Hematopoietic multipotent progenitor cell treated with erythropoietin and hydrocortisone succinate and interleukin-3 and kit ligand, for 17 days (in vitro differentiated cells): ENCODE data around the gene KIAA0232.
A peak's percentile ranks its signal among the peaks of the same experiment; 100 is the strongest.

Experiments
- DNase-seq: peaks from one replicate; pipeline ENCODE4 v3.0.0-alpha.2; 2015; ENCODE audit warnings: low spot score

KIAA0232 gene, protein sequence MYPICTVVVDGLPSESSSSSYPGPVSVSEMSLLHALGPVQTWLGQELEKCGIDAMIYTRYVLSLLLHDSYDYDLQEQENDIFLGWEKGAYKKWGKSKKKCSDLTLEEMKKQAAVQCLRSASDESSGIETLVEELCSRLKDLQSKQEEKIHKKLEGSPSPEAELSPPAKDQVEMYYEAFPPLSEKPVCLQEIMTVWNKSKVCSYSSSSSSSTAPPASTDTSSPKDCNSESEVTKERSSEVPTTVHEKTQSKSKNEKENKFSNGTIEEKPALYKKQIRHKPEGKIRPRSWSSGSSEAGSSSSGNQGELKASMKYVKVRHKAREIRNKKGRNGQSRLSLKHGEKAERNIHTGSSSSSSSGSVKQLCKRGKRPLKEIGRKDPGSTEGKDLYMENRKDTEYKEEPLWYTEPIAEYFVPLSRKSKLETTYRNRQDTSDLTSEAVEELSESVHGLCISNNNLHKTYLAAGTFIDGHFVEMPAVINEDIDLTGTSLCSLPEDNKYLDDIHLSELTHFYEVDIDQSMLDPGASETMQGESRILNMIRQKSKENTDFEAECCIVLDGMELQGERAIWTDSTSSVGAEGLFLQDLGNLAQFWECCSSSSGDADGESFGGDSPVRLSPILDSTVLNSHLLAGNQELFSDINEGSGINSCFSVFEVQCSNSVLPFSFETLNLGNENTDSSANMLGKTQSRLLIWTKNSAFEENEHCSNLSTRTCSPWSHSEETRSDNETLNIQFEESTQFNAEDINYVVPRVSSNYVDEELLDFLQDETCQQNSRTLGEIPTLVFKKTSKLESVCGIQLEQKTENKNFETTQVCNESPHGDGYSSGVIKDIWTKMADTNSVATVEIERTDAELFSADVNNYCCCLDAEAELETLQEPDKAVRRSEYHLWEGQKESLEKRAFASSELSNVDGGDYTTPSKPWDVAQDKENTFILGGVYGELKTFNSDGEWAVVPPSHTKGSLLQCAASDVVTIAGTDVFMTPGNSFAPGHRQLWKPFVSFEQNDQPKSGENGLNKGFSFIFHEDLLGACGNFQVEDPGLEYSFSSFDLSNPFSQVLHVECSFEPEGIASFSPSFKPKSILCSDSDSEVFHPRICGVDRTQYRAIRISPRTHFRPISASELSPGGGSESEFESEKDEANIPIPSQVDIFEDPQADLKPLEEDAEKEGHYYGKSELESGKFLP (N-terminal part only)

DNA sequence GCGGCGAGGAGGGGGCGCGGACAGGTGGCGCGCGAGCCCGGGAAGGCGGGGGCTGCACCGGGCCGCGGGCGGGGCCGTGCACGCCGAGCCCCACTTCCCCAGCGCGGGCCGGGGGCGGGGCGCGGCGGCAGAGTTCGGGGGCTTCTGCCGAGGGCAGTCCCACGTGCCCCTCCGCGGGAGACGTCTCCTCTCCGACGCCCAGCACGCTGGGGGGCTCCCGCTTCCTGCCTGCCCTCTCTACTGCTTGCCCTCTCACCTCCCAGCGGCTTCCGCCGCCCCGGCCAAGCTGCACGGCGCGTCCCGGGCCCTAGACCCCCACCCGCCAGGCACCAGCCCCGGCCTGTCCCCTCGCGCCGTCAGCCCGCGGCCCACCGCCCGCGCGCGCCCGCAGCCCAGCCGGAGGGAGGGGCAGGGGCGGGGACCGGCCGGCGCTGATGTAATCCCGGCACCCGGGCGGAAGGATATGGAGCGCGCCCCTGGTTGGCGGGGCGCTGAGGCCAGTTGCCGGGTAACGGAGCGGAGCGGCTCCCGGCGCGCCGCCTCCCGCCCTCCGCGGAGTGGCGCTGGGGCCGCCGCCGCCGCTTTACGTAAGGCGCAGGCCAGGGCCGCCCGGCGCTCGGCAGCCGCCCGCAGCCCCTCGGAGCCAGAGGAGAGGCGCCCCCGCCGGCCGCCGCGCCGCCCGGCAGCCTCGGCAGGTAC lies at the start of gene KIAA0232:
KIAA0232 (plus strand) TSS at position 581 of the 699 bp plus-strand sequence. CDS start 41,727 bp downstream, outside the sequence.
- peak; percentile 94 for DNase-seq

DNA sequence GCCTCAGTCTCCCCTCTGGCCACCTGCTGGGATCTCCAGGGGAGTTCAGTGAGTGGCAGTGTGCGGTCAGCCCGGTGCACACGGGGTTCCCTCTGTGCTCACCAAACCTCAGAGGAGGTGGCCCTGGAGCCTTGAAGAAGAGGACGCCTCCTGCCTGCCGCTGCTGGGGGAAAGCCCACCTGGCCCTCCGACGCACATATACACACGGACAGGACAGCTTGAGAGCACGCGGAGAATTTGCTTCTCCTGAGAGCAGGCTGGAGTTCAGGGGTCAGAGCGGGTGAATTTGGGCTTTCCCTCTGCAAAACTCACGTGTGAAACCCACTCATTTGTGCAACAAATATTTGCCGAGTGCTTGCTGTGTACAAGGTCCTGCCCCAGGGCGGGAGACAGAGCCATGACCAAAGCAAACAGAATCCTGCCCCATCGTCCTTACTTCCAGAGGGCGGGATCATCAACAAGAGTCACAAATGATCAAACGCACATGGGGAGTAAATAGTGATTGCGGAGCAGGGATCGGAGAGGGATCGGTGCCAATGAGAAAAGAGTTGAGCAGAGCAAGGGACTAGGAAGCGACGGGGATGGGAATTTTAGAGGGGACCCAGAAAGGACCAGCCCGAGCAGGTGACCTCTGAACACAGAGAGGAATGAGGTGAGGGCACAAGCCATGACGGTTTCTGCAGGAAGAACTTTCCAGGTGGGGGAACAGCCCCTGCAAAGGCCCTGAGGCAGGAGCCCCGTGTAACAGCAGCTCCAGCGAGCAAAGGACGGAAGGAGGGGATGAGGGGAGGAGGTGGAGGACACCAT lies 49.0 kb upstream of the KIAA0232 start:
- DNase-seq = peak; percentile 64

DNA sequence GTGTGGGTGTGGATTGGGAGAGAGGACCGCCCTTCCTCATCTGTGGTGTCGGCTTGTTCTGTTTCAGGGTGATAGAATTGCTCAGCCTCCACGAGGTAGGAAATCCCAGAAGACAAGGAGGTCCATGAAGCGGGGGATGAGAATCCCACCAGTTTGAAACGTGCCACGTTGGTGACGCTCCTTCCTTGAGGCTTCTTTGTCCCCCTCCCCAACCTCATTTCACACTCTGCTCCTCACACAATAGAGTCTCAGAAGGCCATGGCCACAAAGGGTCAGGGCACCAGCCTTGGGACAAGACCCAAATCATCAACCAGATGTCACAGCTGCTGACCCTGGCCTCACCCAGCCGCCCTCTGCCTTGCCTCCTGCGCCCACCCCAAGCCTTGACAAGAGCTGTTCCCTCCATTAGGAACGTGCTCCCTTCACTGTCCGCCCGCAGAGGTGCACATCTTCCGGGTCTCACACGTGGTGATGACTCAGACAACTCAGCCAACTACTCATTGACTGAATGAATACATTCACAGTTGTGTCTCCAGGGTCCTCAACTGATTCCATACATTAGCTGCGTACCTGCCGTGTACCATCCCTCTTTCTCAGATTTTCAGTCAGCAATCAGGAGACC lies 48.3 kb upstream of the KIAA0232 start:
- no peak for DNase-seq

DNA sequence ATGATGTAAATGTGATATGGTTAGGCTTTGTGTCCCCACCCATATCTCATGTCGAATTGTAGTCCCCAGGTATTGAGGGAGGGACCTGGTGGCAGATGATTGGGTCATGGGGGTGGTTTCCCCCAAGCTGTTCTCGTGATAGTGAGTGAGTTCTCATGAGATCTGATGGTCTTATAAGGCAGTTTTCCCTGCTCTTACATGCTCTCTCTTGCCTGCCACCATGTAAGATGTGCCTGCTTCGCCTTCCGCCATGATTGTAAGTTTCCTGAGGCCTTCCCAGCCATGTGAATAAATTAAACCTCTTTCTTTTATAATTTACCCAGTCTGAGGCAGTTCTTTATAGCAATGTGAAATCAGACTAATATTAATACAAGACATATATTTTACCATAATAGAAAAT lies 42.6 kb upstream of the KIAA0232 start:
- DNase-seq = no peak

DNA sequence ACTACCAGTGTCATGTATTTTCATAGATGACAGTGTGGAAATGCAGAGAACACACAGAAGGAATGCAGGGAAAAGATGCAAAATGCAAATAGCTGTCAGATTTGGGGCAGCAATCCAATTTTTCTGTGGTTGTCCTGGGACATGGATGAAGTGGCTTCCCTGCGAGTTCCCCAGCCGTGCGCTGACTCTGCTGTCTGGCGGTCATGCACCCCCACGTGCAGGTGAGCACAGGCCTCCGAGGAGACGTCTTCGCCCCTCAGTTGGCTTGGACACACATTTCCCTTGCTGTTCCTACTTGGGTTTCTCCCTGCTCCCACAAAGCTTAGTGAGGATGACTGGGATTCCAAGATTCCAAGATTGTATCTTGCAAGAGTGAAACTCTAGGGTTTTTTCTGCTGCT lies 42.2 kb upstream of the KIAA0232 start:
- DNase-seq = no peak

DNA sequence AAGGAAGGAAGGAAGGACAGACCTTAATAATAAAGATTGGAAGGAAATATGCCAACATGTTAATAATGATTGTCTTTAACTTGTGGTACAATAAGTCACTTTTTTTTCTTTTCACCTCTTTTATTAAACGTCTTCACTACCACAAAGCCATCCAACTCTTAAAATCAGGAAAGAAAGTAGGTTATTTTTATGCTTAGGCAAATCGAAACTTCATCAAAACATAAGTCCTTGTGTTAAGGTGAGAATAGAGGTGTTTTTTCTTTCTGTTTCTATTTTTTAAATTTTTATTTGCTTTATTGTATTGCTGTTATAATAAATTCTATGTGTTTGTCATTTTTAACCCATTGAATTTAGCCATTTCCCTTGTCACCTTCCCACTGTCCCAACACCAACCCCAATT lies 40.0 kb upstream of the KIAA0232 start:
- no peak for DNase-seq

DNA sequence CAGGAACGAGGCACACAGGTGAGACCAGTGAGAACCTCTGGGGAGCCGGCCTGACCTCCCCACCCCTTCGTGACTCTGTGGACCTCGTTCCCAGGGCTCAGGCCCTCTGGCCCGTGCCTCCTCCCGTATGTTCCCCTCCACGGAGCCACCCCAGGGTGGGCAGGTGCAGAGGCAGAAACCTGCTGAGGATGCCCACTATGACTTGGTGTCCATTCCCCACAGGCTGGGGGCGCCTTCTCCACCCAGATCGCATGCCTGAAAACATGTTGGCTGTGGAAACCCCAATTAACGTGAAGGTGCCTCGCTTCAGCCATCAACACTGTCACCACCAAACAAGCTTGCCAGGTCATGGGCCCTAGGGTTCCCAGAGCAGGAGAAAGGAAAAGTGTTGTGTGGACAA lies 39.5 kb upstream of the KIAA0232 start:
- no peak for DNase-seq

DNA sequence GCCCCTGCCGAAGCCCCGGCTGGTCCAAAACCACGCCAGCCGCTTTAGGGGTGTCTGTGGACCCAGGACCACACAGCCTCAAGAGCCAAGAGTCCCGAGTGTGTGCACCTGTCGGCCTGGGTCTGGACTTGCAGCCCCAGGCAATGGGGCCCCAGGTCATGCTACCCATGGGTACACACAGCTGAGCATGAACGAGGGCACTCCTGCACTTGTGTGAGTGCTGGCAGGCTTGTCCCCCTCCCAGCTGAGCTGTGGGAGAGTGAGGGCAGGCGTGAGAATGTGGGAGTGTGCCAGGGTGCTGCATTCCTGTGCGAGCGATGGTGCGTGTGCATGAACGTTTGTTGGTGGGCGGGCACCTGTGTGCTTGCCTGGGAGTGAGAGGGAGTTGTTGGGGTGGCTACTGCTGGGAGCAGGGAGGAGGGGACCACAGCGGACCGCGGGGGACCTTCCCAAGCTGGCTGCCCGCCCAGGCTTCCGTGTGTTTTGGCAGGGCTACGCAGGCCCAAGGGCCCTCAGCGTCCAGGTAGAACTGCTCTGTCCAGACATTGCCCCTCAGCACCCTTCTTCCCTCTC lies 35.7 kb upstream of the KIAA0232 start:
- DNase-seq = no peak

DNA sequence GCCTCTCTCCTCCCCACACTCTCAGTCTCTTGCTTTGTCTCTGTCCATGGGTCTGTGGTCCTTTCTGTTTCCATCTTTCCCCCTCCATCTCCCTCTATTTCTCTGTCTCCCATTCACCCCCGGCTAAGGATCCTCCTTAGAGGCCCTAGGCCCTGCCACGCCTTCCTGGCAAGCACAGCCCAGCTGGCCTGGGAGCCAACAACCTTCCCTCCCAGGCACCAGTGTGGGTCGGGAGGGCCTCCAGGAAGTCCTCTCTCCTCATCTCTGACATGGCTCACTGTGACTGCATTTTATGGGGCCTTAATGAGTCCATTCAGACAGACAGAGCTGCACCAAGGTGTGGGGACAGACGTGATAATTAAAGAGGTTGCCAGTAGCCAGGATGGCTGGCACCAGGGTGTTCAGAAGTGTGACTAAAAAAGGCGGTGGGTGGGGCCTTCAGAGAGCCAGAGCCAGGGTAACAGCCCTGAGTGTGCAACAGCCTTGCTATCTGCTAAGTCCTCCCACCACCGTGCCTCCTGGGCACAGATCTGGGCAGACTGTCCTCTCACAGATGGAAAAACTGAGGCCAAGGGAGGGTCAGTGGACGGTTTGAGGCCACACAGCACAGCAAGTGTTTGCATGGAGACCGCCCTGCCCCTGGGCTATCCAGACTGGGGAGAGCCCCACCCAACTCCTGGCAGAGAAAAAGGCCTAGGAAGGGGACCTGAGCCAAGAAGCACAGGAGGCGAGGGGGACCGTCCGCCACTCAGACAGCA lies 35.1 kb upstream of the KIAA0232 start:
- DNase-seq = peak; percentile 84

DNA sequence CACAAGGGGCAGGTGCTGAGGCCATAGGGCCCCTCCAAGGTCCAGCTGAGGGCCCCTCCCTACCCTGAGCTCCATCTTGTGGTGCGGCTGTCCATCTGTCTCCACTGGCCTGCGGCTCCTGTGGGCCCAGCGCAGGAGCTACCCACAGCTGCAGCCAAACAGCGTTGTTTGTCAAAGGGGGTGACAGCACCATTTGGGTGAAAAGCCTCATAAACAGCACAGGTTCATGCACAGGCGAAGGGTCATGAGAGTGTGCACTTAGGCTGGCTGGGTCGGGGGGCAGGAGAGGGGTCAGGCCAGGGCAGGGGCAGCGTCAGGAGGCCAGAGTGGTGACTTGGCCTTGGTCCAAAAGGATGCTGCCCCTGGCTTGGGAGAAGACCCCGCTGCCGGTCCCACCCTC lies 34.2 kb upstream of the KIAA0232 start:
- DNase-seq = no peak

DNA sequence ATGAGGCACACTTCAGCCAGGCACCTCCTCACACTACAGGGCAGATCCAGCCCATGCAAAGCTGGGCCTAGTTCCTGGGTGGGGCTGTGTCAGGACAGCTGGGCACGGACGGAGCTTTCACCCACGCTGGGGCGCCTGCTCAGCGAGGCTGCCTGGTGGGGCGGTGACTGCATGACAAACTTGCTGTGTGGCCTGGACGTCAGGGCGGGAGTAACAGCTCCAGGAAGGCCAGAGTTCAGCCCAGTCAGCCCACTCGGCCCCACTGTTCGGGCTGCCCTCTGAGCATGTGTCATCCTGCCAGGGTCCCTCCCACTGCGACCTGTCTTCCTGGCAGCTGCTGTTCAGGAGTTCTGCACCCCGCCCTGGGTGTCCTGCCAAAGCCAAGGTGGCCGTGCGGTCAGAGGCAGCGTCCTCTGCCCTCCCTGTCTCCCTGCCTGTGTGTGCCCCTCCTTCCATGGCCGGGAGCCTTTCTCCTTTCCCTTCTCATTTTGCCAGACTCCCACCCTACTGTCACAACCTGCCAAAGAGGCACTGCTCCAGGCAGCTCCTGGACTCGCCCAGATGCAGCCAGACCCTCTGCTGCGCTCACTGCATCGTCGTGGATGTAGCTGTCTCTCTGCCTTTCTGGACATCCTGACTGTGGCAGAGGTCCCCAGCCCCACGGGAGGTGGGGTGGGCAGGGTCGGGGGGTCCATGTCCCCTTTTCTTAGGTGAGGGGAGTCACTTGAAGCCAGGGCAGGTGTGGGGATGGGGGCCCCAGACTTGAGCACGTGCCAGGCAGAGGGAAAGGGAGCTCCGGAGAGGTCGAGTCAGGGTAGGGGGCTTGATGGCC lies 33.0 kb upstream of the KIAA0232 start:
- peak; percentile 73 for DNase-seq

DNA sequence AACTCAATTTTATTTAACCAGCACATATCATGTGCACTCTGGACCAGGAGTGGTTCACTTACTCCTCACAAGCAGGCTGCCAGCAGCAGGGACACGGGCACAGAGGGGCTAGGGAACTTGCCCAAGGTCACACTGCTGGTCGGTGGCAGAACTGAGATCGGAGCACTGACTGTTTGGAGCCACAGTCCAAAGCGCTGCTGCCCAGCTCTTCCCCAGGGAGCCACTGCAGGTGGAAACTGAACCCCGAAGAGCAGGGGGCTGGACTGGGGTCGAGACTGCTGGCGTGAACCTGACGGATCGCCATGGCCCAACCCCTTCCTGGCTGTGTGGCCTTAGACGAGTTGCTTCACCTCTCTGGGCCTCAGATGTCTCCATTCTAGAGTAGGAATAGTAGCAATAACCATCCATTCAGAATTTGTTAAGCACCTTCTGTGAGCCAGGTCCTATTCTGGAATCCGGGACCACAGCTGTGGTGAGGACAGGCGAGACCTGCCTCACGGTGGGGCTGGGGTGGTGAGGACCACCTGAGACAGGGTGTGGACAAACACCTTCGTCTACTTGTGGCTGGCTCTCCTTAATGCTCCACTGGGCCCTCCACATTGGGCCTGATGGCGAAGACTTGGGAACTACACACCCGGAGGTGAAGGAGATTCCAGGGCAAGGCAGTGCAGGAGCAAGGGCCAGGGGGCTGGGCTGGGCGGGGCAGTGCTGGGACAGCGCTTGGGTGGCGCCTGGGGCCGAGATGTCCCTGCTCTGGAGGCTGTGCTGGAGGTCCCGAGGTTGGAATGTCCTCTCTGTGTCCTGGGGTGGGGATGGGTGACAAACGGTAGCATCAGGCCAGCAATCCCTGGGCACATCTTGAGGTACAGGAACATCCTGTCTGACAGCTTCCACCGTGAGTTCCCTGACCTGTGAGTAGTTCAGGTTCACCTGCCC lies 32.0 kb upstream of the KIAA0232 start:
- DNase-seq = no peak

DNA sequence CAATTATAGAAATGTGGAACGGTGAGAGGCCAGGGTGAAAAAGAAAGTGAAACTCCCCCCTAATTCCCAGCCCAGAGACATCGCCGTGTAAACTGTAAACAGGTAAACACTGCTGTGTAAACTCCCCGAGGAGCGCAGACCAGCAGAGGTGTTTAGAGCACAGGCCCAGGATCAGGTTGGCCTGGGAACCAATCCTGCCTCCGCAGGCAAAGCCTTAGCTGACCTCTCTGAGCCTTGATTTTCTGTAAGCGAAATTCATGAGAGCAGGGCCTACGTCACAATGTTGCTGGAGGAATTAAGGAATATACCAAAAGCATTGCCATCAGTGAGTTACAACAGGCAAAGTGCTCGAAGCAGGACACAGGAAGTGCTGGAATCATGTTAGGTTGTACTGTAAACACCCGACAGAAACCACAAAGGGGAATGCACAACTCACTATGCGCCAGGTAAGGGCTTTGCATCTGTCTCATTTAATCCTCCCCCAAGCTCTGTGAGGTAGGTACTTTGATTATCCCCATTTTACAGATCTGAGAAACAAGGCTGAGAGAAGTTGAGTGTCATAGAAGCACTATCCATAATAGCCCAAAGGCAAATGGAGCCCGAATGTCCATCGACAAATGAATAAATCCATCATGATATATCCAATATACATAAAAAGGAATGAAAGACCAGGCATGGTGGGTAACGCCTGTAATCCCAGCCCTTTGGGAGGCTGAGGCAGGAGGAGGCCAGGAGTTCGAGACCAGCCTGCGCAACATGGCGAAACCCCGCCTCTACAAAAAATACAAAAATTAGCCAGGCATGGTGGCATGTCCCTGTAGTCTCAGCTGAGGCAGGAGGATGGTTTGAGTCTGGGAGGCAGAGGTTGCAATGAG lies 30.7 kb upstream of the KIAA0232 start:
- DNase-seq = no peak

DNA sequence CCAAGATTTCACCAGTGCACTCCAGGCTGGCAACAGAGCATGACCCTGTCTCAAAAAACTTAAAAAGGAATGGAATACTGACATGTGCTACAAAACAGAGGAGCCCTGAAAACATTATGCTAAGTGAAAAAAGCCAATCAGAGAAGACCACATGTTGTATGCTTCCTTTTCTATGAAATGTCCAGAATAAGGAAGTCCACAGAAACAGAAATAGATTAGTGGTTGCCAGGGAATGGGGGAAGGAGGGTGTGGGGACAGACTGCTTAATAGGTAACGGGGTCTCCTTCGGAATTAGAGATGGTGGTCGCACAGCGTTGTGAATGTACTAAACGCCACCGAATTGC lies 30.1 kb upstream of the KIAA0232 start:
- no peak for DNase-seq

DNA sequence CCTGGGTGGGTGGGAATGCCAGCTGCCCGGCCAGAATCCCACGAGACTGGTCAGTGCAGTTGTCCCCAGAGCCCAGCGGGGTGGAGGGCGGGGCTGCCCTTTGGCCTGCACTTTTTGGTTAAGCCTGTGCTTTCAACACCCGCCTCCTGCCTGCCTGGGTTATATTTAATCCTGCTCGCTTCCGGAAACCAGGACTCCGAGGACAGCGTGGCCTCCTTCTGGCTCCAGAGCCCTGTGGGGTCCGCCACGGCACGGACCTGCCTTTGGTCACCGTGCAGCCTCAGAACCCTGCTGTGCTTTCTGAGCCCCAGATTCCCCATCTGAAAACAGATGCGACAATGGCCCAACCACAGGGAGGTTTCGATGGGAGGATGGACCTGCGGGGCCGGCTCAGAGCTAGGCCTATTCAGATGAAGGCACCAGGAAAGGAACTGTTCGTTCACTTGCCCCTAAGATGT lies 29.4 kb upstream of the KIAA0232 start:
- DNase-seq = no peak

DNA sequence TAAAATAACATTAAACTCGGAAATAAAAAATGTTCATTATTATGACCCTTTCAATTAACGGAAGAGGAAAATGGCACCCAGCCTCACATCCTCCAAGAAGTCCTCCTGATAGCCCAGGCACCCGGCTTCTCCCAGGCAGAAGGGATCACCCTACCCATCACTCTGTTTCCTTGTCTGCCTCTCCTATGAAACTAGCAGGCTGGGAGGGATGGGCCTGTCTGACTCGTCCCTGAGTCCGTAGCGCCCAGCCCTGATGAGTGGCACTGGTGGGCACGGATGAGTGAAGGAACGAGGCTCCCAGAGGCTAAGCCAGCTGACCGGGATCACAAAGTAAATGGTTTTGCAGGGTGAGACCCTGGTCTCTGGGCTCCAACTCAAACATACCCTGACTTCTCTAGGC lies 28.6 kb upstream of the KIAA0232 start:
- DNase-seq = no peak
